WTC11 (cell line): ENCODE results near the gene EIF6. TPM values are rescaled to one million over a fixed set of nuclear protein-coding genes. Genes with fewer than 3 reads are reported as not detected.

Experiments
- CREB1 ChIP-seq: sonication (generic); formaldehyde crosslinking; IDR thresholded peaks from 2 replicates; pipeline ENCODE4 v1.8.0; 2023; ENCODE audit warnings: mild to moderate bottlenecking, missing genetic modification reagents
- EMX1 ChIP-seq: fragments of 250-450 bp; sonication (Bioruptor Pico); IDR thresholded peaks from 2 replicates; pipeline ENCODE4 v1.8.0; 2021; ENCODE audit warnings: mild to moderate bottlenecking
- FOXK1 ChIP-seq: sonication (generic); formaldehyde crosslinking; IDR thresholded peaks from 2 replicates; pipeline ENCODE4 v1.8.0; 2022; ENCODE audit warnings: mild to moderate bottlenecking, moderate library complexity, missing genetic modification reagents
- HMGA2 ChIP-seq: fragments of 250-450 bp; sonication (Bioruptor Pico); IDR thresholded peaks from 2 replicates; pipeline ENCODE4 v1.4.0; 2021; ENCODE audit warnings: mild to moderate bottlenecking, moderate library complexity
- KAT7 ChIP-seq: sonication (generic); formaldehyde crosslinking; IDR thresholded peaks from 2 replicates; pipeline ENCODE4 v1.8.1; 2023; ENCODE audit warnings: missing genetic modification reagents, mild to moderate bottlenecking, borderline replicate concordance
- NFATC4 ChIP-seq: fragments of 250-450 bp; sonication (Bioruptor Pico); IDR thresholded peaks from 2 replicates; pipeline ENCODE4 v1.9.0; 2021; ENCODE audit warnings: mild to moderate bottlenecking
- NFE2L1 ChIP-seq: sonication (generic); formaldehyde crosslinking; IDR thresholded peaks from 2 replicates; pipeline ENCODE4 v1.8.1; 2023; ENCODE audit warnings: missing genetic modification reagents
- SMAD4 ChIP-seq: sonication (generic); formaldehyde crosslinking; IDR thresholded peaks from 2 replicates; pipeline ENCODE4 v1.8.0; 2022; ENCODE audit warnings: mild to moderate bottlenecking, missing genetic modification reagents
- SP1 ChIP-seq: sonication (generic); formaldehyde crosslinking; conservative IDR thresholded peaks from 2 replicates; pipeline ENCODE4 v1.8.1; 2022; ENCODE audit warnings: missing genetic modification reagents
- TEAD1 ChIP-seq: sonication (generic); formaldehyde crosslinking; IDR thresholded peaks from 2 replicates; pipeline ENCODE4 v1.8.0; 2022; ENCODE audit warnings: mild to moderate bottlenecking, missing genetic modification reagents
- ZBTB21 ChIP-seq: sonication (generic); formaldehyde crosslinking; IDR thresholded peaks from 2 replicates; pipeline ENCODE4 v1.8.1; 2023; ENCODE audit warnings: mild to moderate bottlenecking, missing genetic modification reagents, borderline replicate concordance
- ZNF396 ChIP-seq: fragments of 250-450 bp; sonication (Bioruptor Pico); IDR thresholded peaks from 2 replicates; pipeline ENCODE4 v1.8.0; 2021; ENCODE audit warnings: mild to moderate bottlenecking, moderate library complexity, borderline replicate concordance
- ZNF416 ChIP-seq: fragments of 250-450 bp; sonication (Bioruptor Pico); IDR thresholded peaks from 2 replicates; pipeline ENCODE4 v1.9.0; 2021; ENCODE audit warnings: mild to moderate bottlenecking, inconsistent platforms
- total RNA-seq: library from RNA; stranded (reverse); gene quantifications from 3 replicates; pipeline ENCODE4 v1.2.3, GENCODE V29; 2021
- TF ChIP-seq, protein P1 (sequence below): sonication (generic); formaldehyde crosslinking; IDR thresholded peaks from 2 replicates; pipeline ENCODE4 v1.8.1; 2023; ENCODE audit warnings: mild to moderate bottlenecking, missing genetic modification reagents, moderate library complexity
- TF ChIP-seq, protein P2 (sequence below): sonication (generic); formaldehyde crosslinking; IDR thresholded peaks from 2 replicates; pipeline ENCODE4 v1.8.1; 2022; ENCODE audit warnings: low read depth, missing genetic modification reagents, borderline replicate concordance
- TF ChIP-seq, protein P3 (sequence below): sonication (generic); formaldehyde crosslinking; IDR thresholded peaks from 2 replicates; pipeline ENCODE4 v1.8.0; 2023; ENCODE audit warnings: missing genetic modification reagents, mild to moderate bottlenecking, borderline replicate concordance
- TF ChIP-seq, protein P4 (sequence below): sonication (generic); formaldehyde crosslinking; IDR thresholded peaks from 2 replicates; pipeline ENCODE4 v1.8.1; 2022; ENCODE audit warnings: low read depth, mild to moderate bottlenecking, moderate library complexity, missing genetic modification reagents, borderline replicate concordance
- TF ChIP-seq, protein P5 (sequence below): sonication (generic); formaldehyde crosslinking; IDR thresholded peaks from 2 replicates; pipeline ENCODE4 v1.8.1; 2023; ENCODE audit warnings: mild to moderate bottlenecking, missing genetic modification reagents, moderate library complexity
- TF ChIP-seq, protein P6 (sequence below): sonication (generic); formaldehyde crosslinking; IDR thresholded peaks from 2 replicates; pipeline ENCODE4 v1.8.0; 2022; ENCODE audit warnings: mild to moderate bottlenecking, missing genetic modification reagents
- TF ChIP-seq, protein P7 (sequence below): fragments of 250-450 bp; sonication (Bioruptor Pico); IDR thresholded peaks from 2 replicates; pipeline ENCODE4 v1.9.0; 2021; ENCODE audit warnings: mild to moderate bottlenecking

The EIF6 gene
- total RNA-seq, 1 experiment from 2014 or later, result 157 TPM

DNA sequence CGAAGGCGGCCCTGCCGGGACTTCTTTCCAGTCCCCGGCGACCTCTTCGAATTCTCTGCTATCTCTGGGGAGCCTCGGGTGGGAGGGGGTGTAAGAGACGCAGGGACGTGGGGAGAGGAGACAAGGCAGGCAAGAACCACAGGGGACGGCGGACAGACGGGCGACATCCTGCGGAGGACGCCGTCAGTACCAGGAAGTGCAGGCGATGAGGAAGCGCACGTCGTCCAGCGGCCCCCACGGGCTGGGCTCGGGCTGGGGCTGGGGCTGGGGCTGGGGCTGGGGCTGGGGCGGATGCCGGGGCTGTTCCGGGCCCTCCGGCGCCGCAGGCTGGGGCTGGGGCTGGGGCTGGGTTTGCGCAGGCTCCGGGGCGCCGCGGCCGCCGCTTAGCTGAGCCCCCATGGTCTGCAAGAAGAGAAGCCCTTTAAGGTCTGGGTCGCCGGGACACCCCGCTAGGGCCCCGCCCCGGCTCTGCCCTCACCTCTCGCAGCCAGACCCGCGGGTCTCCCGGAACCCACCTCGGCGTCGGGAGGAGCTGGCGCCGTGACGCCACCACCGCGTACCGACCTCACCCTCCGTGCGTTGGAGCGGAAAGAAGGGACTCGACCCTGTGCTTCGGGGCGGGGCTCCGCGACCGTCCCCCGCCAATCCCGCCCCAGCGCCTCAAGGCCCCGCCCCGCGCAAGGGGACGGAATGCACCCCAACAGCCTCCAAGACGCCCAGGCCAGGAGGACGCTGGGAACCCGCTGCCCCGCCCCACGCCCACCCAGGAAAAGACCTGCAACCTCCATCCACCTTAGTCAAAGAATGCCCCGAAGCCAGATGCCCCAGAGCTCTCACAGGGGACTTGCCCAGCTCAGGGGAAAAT lies 6.8 kb downstream of the EIF6 start, which contains the start of gene MMP24OS (continued):
- TF ChIP-seq, protein P1, sequence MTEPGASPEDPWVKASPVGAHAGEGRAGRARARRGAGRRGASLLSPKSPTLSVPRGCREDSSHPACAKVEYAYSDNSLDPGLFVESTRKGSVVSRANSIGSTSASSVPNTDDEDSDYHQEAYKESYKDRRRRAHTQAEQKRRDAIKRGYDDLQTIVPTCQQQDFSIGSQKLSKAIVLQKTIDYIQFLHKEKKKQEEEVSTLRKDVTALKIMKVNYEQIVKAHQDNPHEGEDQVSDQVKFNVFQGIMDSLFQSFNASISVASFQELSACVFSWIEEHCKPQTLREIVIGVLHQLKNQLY (CRISPR knock-in tag), result no peak
- TF ChIP-seq EMX1 (CRISPR knock-in tag) (0 out of 2 replicates have a peak, but pooled peaks have one; percentile 75), CREB1 (CRISPR knock-in tag) (0 out of 2 replicates have a peak, but pooled peaks have one; percentile 12), ZNF416 (CRISPR knock-in tag) (peak; percentile 83; the same call in 1 of the 2 replicates), HMGA2 (CRISPR knock-in tag) (no peak), KAT7 (CRISPR knock-in tag) (0 out of 2 replicates have a peak, but pooled peaks have one; percentile 3), TEAD1 (CRISPR knock-in tag) (peak; percentile 84), FOXK1 (CRISPR knock-in tag) (peak; percentile 29; the same call in 1 of the 2 replicates), SMAD4 (CRISPR knock-in tag) (no peak), ZNF396 (CRISPR knock-in tag) (no peak), NFE2L1 (peak; percentile 26; the same call in 1 of the 2 replicates), ZBTB21 (CRISPR knock-in tag) (peak; percentile 91), NFATC4 (CRISPR knock-in tag) (0 out of 2 replicates have a peak, but pooled peaks have one; percentile 44), SP1 (peak; percentile 92)
- TF ChIP-seq, protein P2, sequence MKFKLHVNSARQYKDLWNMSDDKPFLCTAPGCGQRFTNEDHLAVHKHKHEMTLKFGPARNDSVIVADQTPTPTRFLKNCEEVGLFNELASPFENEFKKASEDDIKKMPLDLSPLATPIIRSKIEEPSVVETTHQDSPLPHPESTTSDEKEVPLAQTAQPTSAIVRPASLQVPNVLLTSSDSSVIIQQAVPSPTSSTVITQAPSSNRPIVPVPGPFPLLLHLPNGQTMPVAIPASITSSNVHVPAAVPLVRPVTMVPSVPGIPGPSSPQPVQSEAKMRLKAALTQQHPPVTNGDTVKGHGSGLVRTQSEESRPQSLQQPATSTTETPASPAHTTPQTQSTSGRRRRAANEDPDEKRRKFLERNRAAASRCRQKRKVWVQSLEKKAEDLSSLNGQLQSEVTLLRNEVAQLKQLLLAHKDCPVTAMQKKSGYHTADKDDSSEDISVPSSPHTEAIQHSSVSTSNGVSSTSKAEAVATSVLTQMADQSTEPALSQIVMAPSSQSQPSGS (CRISPR knock-in tag), result no peak
- TF ChIP-seq, protein P3, sequence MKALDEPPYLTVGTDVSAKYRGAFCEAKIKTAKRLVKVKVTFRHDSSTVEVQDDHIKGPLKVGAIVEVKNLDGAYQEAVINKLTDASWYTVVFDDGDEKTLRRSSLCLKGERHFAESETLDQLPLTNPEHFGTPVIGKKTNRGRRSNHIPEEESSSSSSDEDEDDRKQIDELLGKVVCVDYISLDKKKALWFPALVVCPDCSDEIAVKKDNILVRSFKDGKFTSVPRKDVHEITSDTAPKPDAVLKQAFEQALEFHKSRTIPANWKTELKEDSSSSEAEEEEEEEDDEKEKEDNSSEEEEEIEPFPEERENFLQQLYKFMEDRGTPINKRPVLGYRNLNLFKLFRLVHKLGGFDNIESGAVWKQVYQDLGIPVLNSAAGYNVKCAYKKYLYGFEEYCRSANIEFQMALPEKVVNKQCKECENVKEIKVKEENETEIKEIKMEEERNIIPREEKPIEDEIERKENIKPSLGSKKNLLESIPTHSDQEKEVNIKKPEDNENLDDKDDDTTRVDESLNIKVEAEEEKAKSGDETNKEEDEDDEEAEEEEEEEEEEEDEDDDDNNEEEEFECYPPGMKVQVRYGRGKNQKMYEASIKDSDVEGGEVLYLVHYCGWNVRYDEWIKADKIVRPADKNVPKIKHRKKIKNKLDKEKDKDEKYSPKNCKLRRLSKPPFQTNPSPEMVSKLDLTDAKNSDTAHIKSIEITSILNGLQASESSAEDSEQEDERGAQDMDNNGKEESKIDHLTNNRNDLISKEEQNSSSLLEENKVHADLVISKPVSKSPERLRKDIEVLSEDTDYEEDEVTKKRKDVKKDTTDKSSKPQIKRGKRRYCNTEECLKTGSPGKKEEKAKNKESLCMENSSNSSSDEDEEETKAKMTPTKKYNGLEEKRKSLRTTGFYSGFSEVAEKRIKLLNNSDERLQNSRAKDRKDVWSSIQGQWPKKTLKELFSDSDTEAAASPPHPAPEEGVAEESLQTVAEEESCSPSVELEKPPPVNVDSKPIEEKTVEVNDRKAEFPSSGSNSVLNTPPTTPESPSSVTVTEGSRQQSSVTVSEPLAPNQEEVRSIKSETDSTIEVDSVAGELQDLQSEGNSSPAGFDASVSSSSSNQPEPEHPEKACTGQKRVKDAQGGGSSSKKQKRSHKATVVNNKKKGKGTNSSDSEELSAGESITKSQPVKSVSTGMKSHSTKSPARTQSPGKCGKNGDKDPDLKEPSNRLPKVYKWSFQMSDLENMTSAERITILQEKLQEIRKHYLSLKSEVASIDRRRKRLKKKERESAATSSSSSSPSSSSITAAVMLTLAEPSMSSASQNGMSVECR (CRISPR knock-in tag), result 0 out of 2 replicates have a peak, but pooled peaks have one; percentile 28
- TF ChIP-seq, protein P4, sequence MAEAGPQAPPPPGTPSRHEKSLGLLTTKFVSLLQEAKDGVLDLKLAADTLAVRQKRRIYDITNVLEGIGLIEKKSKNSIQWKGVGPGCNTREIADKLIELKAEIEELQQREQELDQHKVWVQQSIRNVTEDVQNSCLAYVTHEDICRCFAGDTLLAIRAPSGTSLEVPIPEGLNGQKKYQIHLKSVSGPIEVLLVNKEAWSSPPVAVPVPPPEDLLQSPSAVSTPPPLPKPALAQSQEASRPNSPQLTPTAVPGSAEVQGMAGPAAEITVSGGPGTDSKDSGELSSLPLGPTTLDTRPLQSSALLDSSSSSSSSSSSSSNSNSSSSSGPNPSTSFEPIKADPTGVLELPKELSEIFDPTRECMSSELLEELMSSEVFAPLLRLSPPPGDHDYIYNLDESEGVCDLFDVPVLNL (CRISPR knock-in tag), result peak; percentile 58; the same call in 1 of the 2 replicates
- TF ChIP-seq, protein P5, sequence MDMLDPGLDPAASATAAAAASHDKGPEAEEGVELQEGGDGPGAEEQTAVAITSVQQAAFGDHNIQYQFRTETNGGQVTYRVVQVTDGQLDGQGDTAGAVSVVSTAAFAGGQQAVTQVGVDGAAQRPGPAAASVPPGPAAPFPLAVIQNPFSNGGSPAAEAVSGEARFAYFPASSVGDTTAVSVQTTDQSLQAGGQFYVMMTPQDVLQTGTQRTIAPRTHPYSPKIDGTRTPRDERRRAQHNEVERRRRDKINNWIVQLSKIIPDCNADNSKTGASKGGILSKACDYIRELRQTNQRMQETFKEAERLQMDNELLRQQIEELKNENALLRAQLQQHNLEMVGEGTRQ (CRISPR knock-in tag), result no peak; the same call in 1 of the 2 replicates
- TF ChIP-seq, protein P6, sequence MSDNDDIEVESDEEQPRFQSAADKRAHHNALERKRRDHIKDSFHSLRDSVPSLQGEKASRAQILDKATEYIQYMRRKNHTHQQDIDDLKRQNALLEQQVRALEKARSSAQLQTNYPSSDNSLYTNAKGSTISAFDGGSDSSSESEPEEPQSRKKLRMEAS, result peak; percentile 66; the same call in 1 of the 2 replicates
- TF ChIP-seq, protein P7, sequence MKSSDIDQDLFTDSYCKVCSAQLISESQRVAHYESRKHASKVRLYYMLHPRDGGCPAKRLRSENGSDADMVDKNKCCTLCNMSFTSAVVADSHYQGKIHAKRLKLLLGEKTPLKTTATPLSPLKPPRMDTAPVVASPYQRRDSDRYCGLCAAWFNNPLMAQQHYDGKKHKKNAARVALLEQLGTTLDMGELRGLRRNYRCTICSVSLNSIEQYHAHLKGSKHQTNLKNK (CRISPR knock-in tag), result peak; percentile 86
